KG1 (cell line): ENCODE measurements around the gene FAM83E.

Source experiments
- DNase-seq: peaks from one replicate; lab custom pipeline; 2025; lab: John Stamatoyannopoulos, UW

Gene FAM83E

GRCh38 chr19:48628486-48629296 lies 13.8 kb upstream of the FAM83E start:
- DNase-seq, result no peak

- no peak for DNase-seq
Measured at GRCh38 chr19:48627865-48628314, 13.0 kb upstream of the FAM83E start.

- DNase-seq, result no peak
Measured at GRCh38 chr19:48627201-48627864, 12.5 kb upstream of the FAM83E start.

- no peak for DNase-seq
Measured at GRCh38 chr19:48625891-48626327, 11.0 kb upstream of the FAM83E start.

- no peak for DNase-seq
Measured at GRCh38 chr19:48624791-48625723, 10.2 kb upstream of the FAM83E start.

GRCh38 chr19:48624067-48624594 lies 9.3 kb upstream of the FAM83E start:
- DNase-seq, result no peak

GRCh38 chr19:48623556-48624066 lies 8.7 kb upstream of the FAM83E start:
- no peak for DNase-seq

- DNase-seq, result no peak
Measured at GRCh38 chr19:48619692-48620585, 5.1 kb upstream of the FAM83E start.

GRCh38 chr19:48618916-48619691 lies 4.2 kb upstream of the FAM83E start, which contains the start of the genes RPL18 and SPHK2:
TSS of gene RPL18 (minus strand) at chr19:48619178. CDS start at chr19:48619143, 35 bp downstream.
TSS of gene SPHK2 (plus strand) at chr19:48619506. CDS start at chr19:48620515, 1,009 bp downstream.
- peak; percentile 98 for DNase-seq

GRCh38 chr19:48618278-48618915 lies 3.5 kb upstream of the FAM83E start:
- DNase-seq, result no peak

GRCh38 chr19:48617146-48617937 lies 2.5 kb upstream of the FAM83E start:
- DNase-seq, result no peak

GRCh38 chr19:48616491-48617056 lies 1.7 kb upstream of the FAM83E start:
- DNase-seq, result no peak

GRCh38 chr19:48616041-48616436 lies 1.2 kb upstream of the FAM83E start:
- no peak for DNase-seq

- DNase-seq, result no peak
Measured at GRCh38 chr19:48615231-48616040, 560 bp upstream of the FAM83E start.

GRCh38 chr19:48613852-48614435 lies 932 bp downstream of the FAM83E start:
- DNase-seq, result no peak

GRCh38 chr19:48613024-48613851 lies 1.6 kb downstream of the FAM83E start:
- DNase-seq, result no peak
